Effector memory CD4-positive, alpha-beta T cell (primary cell): ENCODE data around the gene ADAM10.

Experiments
- DNase-seq, 3 donors: peaks; one replicate each; pipeline ENCODE4 v3.0.0-alpha.2; 2020
- H3K27ac ChIP-seq: 2 replicates; pipeline ENCODE4 v1.7.0; 2013; ENCODE audit warnings: mild to moderate bottlenecking, low read length, moderate library complexity; ENCODE audit not compliant: insufficient read depth, poor library complexity, severe bottlenecking
- H3K27me3 ChIP-seq: replicated peaks from 2 replicates; pipeline ENCODE4 v1.7.0; 2013; ENCODE audit warnings: mild to moderate bottlenecking, low read length; ENCODE audit not compliant: insufficient read depth, control insufficient read depth, poor library complexity, severe bottlenecking
- H3K36me3 ChIP-seq: 2 replicates; pipeline ENCODE4 v1.7.0; 2013; ENCODE audit warnings: mild to moderate bottlenecking, low read length, moderate library complexity; ENCODE audit not compliant: control insufficient read depth, insufficient read depth
- H3K4me1 ChIP-seq: 2 replicates; pipeline ENCODE4 v1.7.0; 2013; ENCODE audit warnings: low read length, mild to moderate bottlenecking; ENCODE audit not compliant: control insufficient read depth, insufficient read depth, poor library complexity, severe bottlenecking
- H3K4me3 ChIP-seq: 2 replicates; pipeline ENCODE4 v1.7.0; 2013; ENCODE audit warnings: low read length, low read depth, mild to moderate bottlenecking; ENCODE audit not compliant: insufficient read depth, poor library complexity, severe bottlenecking
- H3K9me3 ChIP-seq: 2 replicates; pipeline ENCODE4 v1.7.0; 2013; ENCODE audit warnings: mild to moderate bottlenecking, low read length, moderate library complexity; ENCODE audit not compliant: control insufficient read depth

ADAM10 gene

GRCh38 chr15:58684751-58685150, 64.8 kb downstream of the ADAM10 start:
- no peak overlapping the region for H3K27ac ChIP-seq
- H3K9me3 ChIP-seq = no peaks in the 10 kb centered on the region
- no peak for DNase-seq
- no peaks in the 10 kb centered on the region for H3K27me3 ChIP-seq
- peaks cover 2% of the 10 kb centered on the region for H3K36me3 ChIP-seq
- H3K4me3 ChIP-seq = no peak overlapping the region
- peaks cover 4% of the 10 kb centered on the region for H3K4me1 ChIP-seq

- Histone ChIP-seq H3K27ac (no peak overlapping the region), H3K36me3 (peaks cover 6% of the 10 kb centered on the region), H3K9me3 (no peaks in the 10 kb centered on the region), H3K4me1 (peaks cover 4% of the 10 kb centered on the region), H3K27me3 (no peaks in the 10 kb centered on the region), H3K4me3 (no peak overlapping the region)
- DNase-seq = no peak
These were observed 65.3 kb downstream of the ADAM10 start for GRCh38 chr15:58684036-58684710.

GRCh38 chr15:58682234-58682633, 67.3 kb downstream of the ADAM10 start:
- H3K4me3 ChIP-seq = no peak overlapping the region
- H3K27ac ChIP-seq = no peak overlapping the region
- no peaks in the 10 kb centered on the region for H3K9me3 ChIP-seq
- H3K36me3 ChIP-seq = peaks cover 6% of the 10 kb centered on the region
- H3K27me3 ChIP-seq = no peaks in the 10 kb centered on the region
- peaks cover 4% of the 10 kb centered on the region for H3K4me1 ChIP-seq
- no peak for DNase-seq

- no peak for DNase-seq
- Histone ChIP-seq H3K4me3 (no peak overlapping the region), H3K9me3 (no peaks in the 10 kb centered on the region), H3K4me1 (no peaks in the 10 kb centered on the region), H3K27me3 (no peaks in the 10 kb centered on the region), H3K27ac (no peak overlapping the region), H3K36me3 (peaks cover 6% of the 10 kb centered on the region)
These were observed 70.8 kb downstream of the ADAM10 start for GRCh38 chr15:58678683-58679082.

GRCh38 chr15:58677426-58677825, 72.1 kb downstream of the ADAM10 start:
- Histone ChIP-seq H3K27me3 (no peaks in the 10 kb centered on the region), H3K27ac (no peak overlapping the region), H3K4me1 (no peaks in the 10 kb centered on the region), H3K4me3 (no peak overlapping the region), H3K36me3 (peaks cover 6% of the 10 kb centered on the region), H3K9me3 (no peaks in the 10 kb centered on the region)
- DNase-seq = no peak

- no peaks in the 10 kb centered on the region for H3K9me3 ChIP-seq
- DNase-seq = no peak
- H3K27ac ChIP-seq = no peak overlapping the region
- H3K27me3 ChIP-seq = no peaks in the 10 kb centered on the region
- no peaks in the 10 kb centered on the region for H3K4me1 ChIP-seq
- H3K4me3 ChIP-seq = no peak overlapping the region
- H3K36me3 ChIP-seq = peaks cover 6% of the 10 kb centered on the region
These were observed 72.7 kb downstream of the ADAM10 start for GRCh38 chr15:58676766-58677165.

GRCh38 chr15:58671186-58671585, 78.3 kb downstream of the ADAM10 start:
- Histone ChIP-seq H3K4me1 (no peaks in the 10 kb centered on the region), H3K27me3 (no peaks in the 10 kb centered on the region), H3K36me3 (no peaks in the 10 kb centered on the region), H3K9me3 (no peaks in the 10 kb centered on the region), H3K27ac (no peak overlapping the region), H3K4me3 (no peak overlapping the region)
- no peak for DNase-seq

GRCh38 chr15:58669108-58669507, 80.4 kb downstream of the ADAM10 start:
- DNase-seq = no peak
- H3K27ac ChIP-seq = no peak overlapping the region
- H3K27me3 ChIP-seq = no peaks in the 10 kb centered on the region
- H3K36me3 ChIP-seq = peaks cover 3% of the 10 kb centered on the region
- no peaks in the 10 kb centered on the region for H3K4me1 ChIP-seq
- no peak overlapping the region for H3K4me3 ChIP-seq
- H3K9me3 ChIP-seq = no peaks in the 10 kb centered on the region

GRCh38 chr15:58666957-58667356, 82.5 kb downstream of the ADAM10 start:
- H3K4me1 ChIP-seq = no peaks in the 10 kb centered on the region
- H3K9me3 ChIP-seq = no peaks in the 10 kb centered on the region
- no peak for DNase-seq
- H3K36me3 ChIP-seq = peaks cover 11% of the 10 kb centered on the region
- no peak overlapping the region for H3K4me3 ChIP-seq
- H3K27ac ChIP-seq = no peak overlapping the region
- H3K27me3 ChIP-seq = no peaks in the 10 kb centered on the region

GRCh38 chr15:58665672-58666071, 83.8 kb downstream of the ADAM10 start:
- peaks cover 14% of the 10 kb centered on the region for H3K36me3 ChIP-seq
- no peak for DNase-seq
- H3K4me1 ChIP-seq = no peaks in the 10 kb centered on the region
- H3K9me3 ChIP-seq = no peaks in the 10 kb centered on the region
- H3K4me3 ChIP-seq = no peak overlapping the region
- H3K27me3 ChIP-seq = no peaks in the 10 kb centered on the region
- H3K27ac ChIP-seq = no peak overlapping the region
